CD4-positive, alpha-beta T cell (primary cell): ENCODE data around the gene EFNA4. TPM values are rescaled to one million over a fixed set of nuclear protein-coding genes. Genes with fewer than 3 reads are reported as not detected.

Experiments
- ATAC-seq: fragments of 200-7000 bp; cut with Tn5 transposase; one replicate; pipeline ENCODE4 v1.10.0; 2022; ENCODE audit warnings: mild to moderate bottlenecking; ENCODE audit not compliant: poor library complexity
- CTCF ChIA-PET: fragments of 350-600 bp; sonication (Branson Sonifier 250); formaldehyde crosslinking; loops from one replicate; lab custom pipeline; 2021; ENCODE audit warnings: antibody characterized with exemption, inconsistent platforms; lab: Charles Lee
- POLR2A ChIA-PET: fragments of 350-600 bp; sonication (Branson Sonifier 250); formaldehyde crosslinking; loops from one replicate; lab custom pipeline; 2021; ENCODE audit warnings: antibody characterized with exemption, inconsistent platforms; lab: Charles Lee
- DNase-seq, 14 experiments: peaks; one replicate each; pipeline ENCODE4 v3.0.0-alpha.2; 2013 to 2020; ENCODE audit warnings: mixed read lengths in 2 of 14
- H3K27ac ChIP-seq, 2 donors: one replicate each; pipeline versions ENCODE4 v1.5.1 to v1.7.0; 2013; ENCODE audit warnings: low read length in 2 of 2, low read depth in 1 of 2, mild to moderate bottlenecking in 1 of 2
- H3K27me3 ChIP-seq, 2 experiments: 1 replicate in 1 of 2; 2 replicates in 1 of 2; pipeline versions ENCODE4 v1.6.1 to v1.7.0; 2013; ENCODE audit warnings: low read length in 2 of 2, control low read depth in 1 of 2, mild to moderate bottlenecking in 1 of 2, moderate library complexity in 1 of 2; ENCODE audit not compliant: insufficient read depth in 2 of 2, control insufficient read depth in 1 of 2
- H3K36me3 ChIP-seq: one replicate; pipeline ENCODE4 v1.6.1; 2013; ENCODE audit warnings: low read length, control low read depth; ENCODE audit not compliant: insufficient read depth
- H3K4me1 ChIP-seq: one replicate; pipeline ENCODE4 v1.6.1; 2013; ENCODE audit warnings: low read length, control low read depth; ENCODE audit not compliant: insufficient read depth
- H3K4me3 ChIP-seq: one replicate; pipeline ENCODE4 v1.5.1; 2013; ENCODE audit warnings: mild to moderate bottlenecking, low read length, moderate library complexity
- H3K9me3 ChIP-seq, 2 experiments: 1 replicate in 1 of 2; 2 replicates in 1 of 2; pipeline versions ENCODE4 v1.6.1 to v1.7.0; 2013; ENCODE audit warnings: low read length in 2 of 2, mild to moderate bottlenecking in 2 of 2, control low read depth in 1 of 2, moderate library complexity in 1 of 2; ENCODE audit not compliant: control insufficient read depth in 1 of 2, insufficient read depth in 1 of 2
- H3K27ac Mint-ChIP-seq: one replicate; pipeline ENCODE4 v1.8.0; 2020; ENCODE audit warnings: mixed read lengths
- H3K27me3 Mint-ChIP-seq: one replicate; pipeline ENCODE4 v1.8.0; 2021; ENCODE audit warnings: mixed read lengths
- H3K36me3 Mint-ChIP-seq: one replicate; pipeline ENCODE4 v1.8.0; 2021; ENCODE audit warnings: low read depth, mixed read lengths
- H3K4me1 Mint-ChIP-seq: one replicate; pipeline ENCODE4 v1.8.0; 2021; ENCODE audit warnings: low read depth, mixed read lengths
- H3K4me3 Mint-ChIP-seq: one replicate; pipeline ENCODE4 v1.8.0; 2020; ENCODE audit warnings: mild to moderate bottlenecking, mixed read lengths
- H3K9me3 Mint-ChIP-seq: one replicate; pipeline ENCODE4 v1.8.0; 2020; ENCODE audit warnings: mixed read lengths
- CTCF ChIP-seq: fragments of 200-600 bp; IDR thresholded peaks from one replicate; pipeline ENCODE4 v1.8.0; 2022; ENCODE audit warnings: antibody characterized with exemption, mild to moderate bottlenecking
- intact Hi-C, 2 experiments: fragments of 100-400 bp; cut with DNase I in 1 of 2; cut with micrococcal nuclease in 1 of 2; formaldehyde crosslinking; loops; one replicate each; pipeline versions ENCODE4 v1.15.1 to v1.9.0; 2023 to 2025; cut with DNase I, micrococcal nuclease
- total RNA-seq, 174 experiments: library from RNA in 2 of 174; stranded (reverse) in 2 of 174; gene quantifications; one replicate each; pipeline ENCODE4 v1.2.3 and lab custom pipeline; 2021 to 2026

EFNA4 gene
- total RNA-seq, 2 experiments from 2014 or later = 2.4 to 3.3 TPM

DNA sequence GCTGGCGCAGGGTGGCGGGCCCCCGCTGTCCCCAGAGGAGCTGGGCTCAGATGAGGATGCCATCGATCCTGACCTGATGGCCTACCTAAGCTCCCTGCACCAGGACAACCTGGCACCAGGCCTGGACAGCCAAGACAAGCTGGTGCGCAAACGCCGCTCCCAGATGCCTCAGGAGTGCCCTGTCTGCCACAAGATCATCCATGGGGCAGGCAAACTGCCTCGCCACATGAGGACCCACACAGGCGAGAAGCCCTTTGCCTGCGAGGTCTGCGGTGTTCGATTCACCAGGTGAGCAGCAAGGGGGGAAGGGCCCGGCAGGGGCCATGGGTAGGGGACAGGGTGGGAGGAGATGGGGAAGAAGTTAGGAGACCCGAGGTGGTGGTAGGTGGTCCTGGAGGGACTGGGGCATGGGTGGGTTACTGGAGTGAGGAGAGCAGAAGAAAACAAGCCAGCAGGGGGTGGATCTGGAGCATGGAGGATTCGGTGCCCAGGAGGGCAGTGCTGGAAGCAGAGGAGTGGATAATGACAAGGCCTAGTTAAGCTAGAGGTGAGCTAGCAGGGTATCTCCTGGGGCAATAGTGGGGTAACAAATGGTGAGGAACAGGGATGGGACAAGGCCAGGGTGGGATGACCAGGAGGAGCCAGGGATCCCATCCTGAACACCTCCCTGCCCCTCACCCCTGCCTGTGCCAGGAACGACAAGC, 47.9 kb upstream of the EFNA4 start:
- intact Hi-C loops = loop anchor here (2.0 to 5.0 kb wide), 6 partner anchors 33 to 458 kb away; partner anchors contain the start of genes FLAD1 (in 1 of the 2) and UBE2Q1 (in 1 of the 2)
- Mint-ChIP-seq H3K27me3 (no peaks in the 10 kb centered on the region), H3K4me1 (peaks cover 82% of the 10 kb centered on the region), H3K9me3 (no peaks in the 10 kb centered on the region), H3K27ac (peak overlapping the region; percentile 92), H3K36me3 (peaks cover 33% of the 10 kb centered on the region), H3K4me3 (peak overlapping the region; percentile 55)
- Histone ChIP-seq H3K27me3 (no peaks in the 10 kb centered on the region), H3K9me3 (no peaks in the 10 kb centered on the region), H3K36me3 (peaks cover 54% of the 10 kb centered on the region), H3K4me3 (no peak overlapping the region), H3K4me1 (peaks cover 93% of the 10 kb centered on the region), H3K27ac (peak overlapping the region; percentile 73 to 77)
- ChIA-PET CTCF (interaction anchor here (1.0 to 9.7 kb wide), 9 partner anchors 17 to 456 kb away, joined by 3 to 159 read pairs (median 47); partner anchors contain the start of genes CKS1B, FLAD1, LENEP and PBXIP1), POLR2A (interaction anchor here (0.6 to 10.7 kb wide), 13 partner anchors 9 to 248 kb away, joined by 3 to 189 read pairs (median 22); partner anchors contain the start of genes ADAM15, CKS1B, FLAD1 and LENEP)
- TF ChIP-seq CTCF = no peak
- DNase-seq (no peak), ATAC-seq (no peak)

GRCh38 chr1:155016231-155016831, 47.2 kb upstream of the EFNA4 start:
- Mint-ChIP-seq H3K27ac (peak overlapping the region; percentile 92), H3K4me1 (peaks cover 79% of the 10 kb centered on the region), H3K9me3 (no peaks in the 10 kb centered on the region), H3K36me3 (peaks cover 33% of the 10 kb centered on the region), H3K27me3 (no peaks in the 10 kb centered on the region), H3K4me3 (peak overlapping the region; percentile 55)
- ChIA-PET POLR2A (interaction anchor here (0.6 to 10.7 kb wide), 16 partner anchors 9 to 249 kb away, joined by 3 to 189 read pairs (median 13); partner anchors contain the start of genes ADAM15, CKS1B, FLAD1 and LENEP), CTCF (interaction anchor here (1.0 to 9.7 kb wide), 15 partner anchors 9 to 457 kb away, joined by 3 to 159 read pairs (median 15); partner anchors contain the start of genes CKS1B, FLAD1, LENEP and PBXIP1)
- intact Hi-C loops = loop anchor here (2.0 to 5.0 kb wide), 6 partner anchors 34 to 459 kb away; partner anchors contain the start of genes FLAD1 (in 1 of the 2) and UBE2Q1 (in 1 of the 2)
- no peak for TF ChIP-seq CTCF
- Histone ChIP-seq H3K4me1 (peaks cover 86% of the 10 kb centered on the region), H3K36me3 (peaks cover 50% of the 10 kb centered on the region), H3K4me3 (peak overlapping the region; percentile 7), H3K27me3 (no peaks in the 10 kb centered on the region), H3K9me3 (no peaks in the 10 kb centered on the region), H3K27ac (peak overlapping the region; percentile 73 to 77)
- ATAC-seq (no peak), DNase-seq (peak in 4 of 14 experiments; percentile 46 to 66 (median 56))
